Right renal pelvis (tissue), 4 donors: ENCODE data around the gene OR2J2. TPM values are rescaled to one million over a fixed set of nuclear protein-coding genes. Genes with fewer than 3 reads are reported as not detected.
"Not testable (repeated sequence)": the region's sequence is repeated elsewhere in the genome, so short reads cannot be mapped to it uniquely, and the experiment has no call there.

ENCODE experiments used
- DNase-seq, 4 donors: peaks; one replicate each; pipeline ENCODE4 v3.0.0-alpha.2; 2013; ENCODE audit warnings: low read depth in 4 of 4, low spot score in 3 of 4, missing footprints in 1 of 4
- polyA plus RNA-seq, 4 donors: library from polyadenylated mRNA; unstranded; fragments of 120-200 nt; gene quantifications; one replicate each; pipeline ENCODE4 v1.2.1, GENCODE V29; 2013; ENCODE audit not compliant: insufficient read length in 4 of 4

OR2J2 gene
- polyA plus RNA-seq, 4 donors, result not detected

GRCh38 chr6:29218056-29218455 lies 47.3 kb downstream of the OR2J2 start:
- DNase-seq, result not testable (repeated sequence)

Other genes with a start within 250 kb of the OR2J2 start
- 10 to 100 TPM; 68.8 to 78.8 (median 72.1) TPM for gene TRIM27, start 246.9 kb upstream of the OR2J2 start, polyA plus RNA-seq
- gene ZNF311, start 165.6 kb upstream of the OR2J2 start, polyA plus RNA-seq, result 1 to 10 TPM; 5.7 to 6.8 (median 6.4) TPM
- not detected for gene OR2W1, start 125.7 kb upstream of the OR2J2 start, polyA plus RNA-seq
- gene OR2B3, start 83.6 kb upstream of the OR2J2 start, polyA plus RNA-seq, result not detected
- gene OR2J1, start 71.4 kb upstream of the OR2J2 start, polyA plus RNA-seq, result not detected
- gene OR2J3, start 62.8 kb upstream of the OR2J2 start, polyA plus RNA-seq, result not detected
- gene OR14J1, start 130.8 kb downstream of the OR2J2 start, polyA plus RNA-seq, result under 1 TPM in 3 of 4 donors, not detected in 1; 0.05 to 0.13 (median 0.07) TPM
- gene OR5V1, start 198.0 kb downstream of the OR2J2 start, polyA plus RNA-seq, result not detected
- not detected for gene OR12D3, start 204.4 kb downstream of the OR2J2 start, polyA plus RNA-seq
- not detected for gene OR12D2, start 224.7 kb downstream of the OR2J2 start, polyA plus RNA-seq
- not detected for gene OR12D1, start 244.0 kb downstream of the OR2J2 start, polyA plus RNA-seq